ENCODE results near the gene RHO. TPM values are rescaled to one million over a fixed set of nuclear protein-coding genes. Genes with fewer than 3 reads are reported as not detected.
A peak's percentile ranks its signal among the peaks of the same experiment; 100 is the strongest.
"Not testable (repeated sequence)": the region's sequence is repeated elsewhere in the genome, so short reads cannot be mapped to it uniquely, and the experiment has no call there.

RHO gene
- total RNA-seq, 2 donors from 2014 or later, result 0.22 to 0.26 TPM

DNA sequence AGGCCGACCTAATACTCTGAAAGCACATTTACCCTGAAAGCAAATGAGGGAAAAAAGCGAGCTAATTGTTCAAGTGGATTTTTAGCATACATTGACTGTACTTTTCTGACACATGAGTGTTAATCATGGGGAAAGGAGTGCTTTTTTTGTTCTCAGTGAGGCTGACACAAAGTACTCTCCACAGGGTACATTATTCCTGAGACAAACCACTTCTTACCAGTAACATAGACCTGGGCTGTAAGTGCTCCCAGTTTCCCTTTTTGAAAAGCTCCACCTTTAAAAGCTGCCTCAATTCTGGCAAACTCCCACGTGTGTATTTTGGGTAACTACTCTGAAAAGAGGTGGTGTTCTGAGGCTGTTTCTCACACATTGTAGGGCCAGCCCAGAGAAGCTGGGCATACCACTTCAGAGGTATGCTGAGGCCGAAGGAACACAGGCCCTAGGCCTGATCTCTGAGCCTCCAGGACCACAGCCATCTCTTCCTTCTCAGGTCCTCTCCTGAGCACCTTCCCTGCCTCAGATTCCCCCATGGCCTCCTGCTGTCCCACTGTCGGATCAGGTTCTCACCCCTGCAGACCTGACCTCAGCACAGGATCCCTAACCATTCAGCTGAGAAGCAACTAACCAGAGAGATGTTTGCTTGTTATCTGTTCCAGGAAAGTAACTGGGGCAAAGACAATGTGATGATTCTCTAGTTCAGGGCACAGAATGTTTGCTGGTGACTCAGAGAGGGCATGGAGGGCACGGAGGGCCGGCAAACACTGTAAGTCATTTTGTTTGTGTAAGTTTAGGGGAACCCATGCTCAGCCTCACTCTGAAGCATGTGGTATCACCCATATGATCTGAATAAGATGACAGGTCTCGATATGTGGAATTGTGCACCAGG lies 29.6 kb upstream of the RHO start:
- H3K4me1 ChIP-seq (ENCODE audit: control insufficient read depth, insufficient read depth, low read length); H3K27ac ChIP-seq (ENCODE audit: low read depth, low read length); H3K27me3 Mint-ChIP-seq (ENCODE audit: insufficient read depth); H3K4me3 Mint-ChIP-seq; H3K4me3 ChIP-seq (ENCODE audit: low read length); H3K9ac ChIP-seq (ENCODE audit: extremely low read depth, low read length, poor library complexity, severe bottlenecking); DNase-seq; H3K9me3 ChIP-seq (ENCODE audit: control insufficient read depth, low read length); H3K9me3 Mint-ChIP-seq; H3K27me3 ChIP-seq (ENCODE audit: control insufficient read depth, insufficient read depth, low read length, poor library complexity, severe bottlenecking): not testable (repeated sequence)
- peaks cover 32% of the 10 kb centered on the region for H3K36me3 Mint-ChIP-seq (ENCODE audit: low read depth)
- H3K36me3 ChIP-seq (ENCODE audit: control insufficient read depth, insufficient read depth, low read length), result peaks cover 36% of the 10 kb centered on the region
- WGBS, 2 experiments (ENCODE audit: insufficient coverage in 1 of 2, insufficient read length in 1 of 2), result 71 to 86% methylated on average over 2 to 5 of the region's 8 CpGs
- peaks cover 31% of the 10 kb centered on the region for H3K4me1 Mint-ChIP-seq
- H3K27ac Mint-ChIP-seq, result peak overlapping the region; percentile 66

GRCh38 chr3:129499604-129500333 lies 28.7 kb upstream of the RHO start:
- 96 to 100% methylated on average over 9 to 13 of the region's 14 CpGs for WGBS, 2 experiments (ENCODE audit: insufficient coverage in 1 of 2, insufficient read length in 1 of 2)
- H3K36me3 Mint-ChIP-seq (ENCODE audit: low read depth), result peaks cover 33% of the 10 kb centered on the region
- H3K4me3 Mint-ChIP-seq; H3K4me3 ChIP-seq (ENCODE audit: low read length); H3K27ac Mint-ChIP-seq; H3K9ac ChIP-seq (ENCODE audit: extremely low read depth, low read length, poor library complexity, severe bottlenecking); H3K9me3 Mint-ChIP-seq; H3K4me1 ChIP-seq (ENCODE audit: control insufficient read depth, insufficient read depth, low read length); H3K27ac ChIP-seq (ENCODE audit: low read depth, low read length); H3K9me3 ChIP-seq (ENCODE audit: control insufficient read depth, low read length); DNase-seq; H3K27me3 ChIP-seq (ENCODE audit: control insufficient read depth, insufficient read depth, low read length, poor library complexity, severe bottlenecking); H3K27me3 Mint-ChIP-seq (ENCODE audit: insufficient read depth): not testable (repeated sequence)
- H3K36me3 ChIP-seq (ENCODE audit: control insufficient read depth, insufficient read depth, low read length), result peaks cover 45% of the 10 kb centered on the region
- peaks cover 23% of the 10 kb centered on the region for H3K4me1 Mint-ChIP-seq

GRCh38 chr3:129500334-129500658 lies 28.1 kb upstream of the RHO start:
- DNase-seq, result no peak
- TF ChIP-seq, protein P1, sequence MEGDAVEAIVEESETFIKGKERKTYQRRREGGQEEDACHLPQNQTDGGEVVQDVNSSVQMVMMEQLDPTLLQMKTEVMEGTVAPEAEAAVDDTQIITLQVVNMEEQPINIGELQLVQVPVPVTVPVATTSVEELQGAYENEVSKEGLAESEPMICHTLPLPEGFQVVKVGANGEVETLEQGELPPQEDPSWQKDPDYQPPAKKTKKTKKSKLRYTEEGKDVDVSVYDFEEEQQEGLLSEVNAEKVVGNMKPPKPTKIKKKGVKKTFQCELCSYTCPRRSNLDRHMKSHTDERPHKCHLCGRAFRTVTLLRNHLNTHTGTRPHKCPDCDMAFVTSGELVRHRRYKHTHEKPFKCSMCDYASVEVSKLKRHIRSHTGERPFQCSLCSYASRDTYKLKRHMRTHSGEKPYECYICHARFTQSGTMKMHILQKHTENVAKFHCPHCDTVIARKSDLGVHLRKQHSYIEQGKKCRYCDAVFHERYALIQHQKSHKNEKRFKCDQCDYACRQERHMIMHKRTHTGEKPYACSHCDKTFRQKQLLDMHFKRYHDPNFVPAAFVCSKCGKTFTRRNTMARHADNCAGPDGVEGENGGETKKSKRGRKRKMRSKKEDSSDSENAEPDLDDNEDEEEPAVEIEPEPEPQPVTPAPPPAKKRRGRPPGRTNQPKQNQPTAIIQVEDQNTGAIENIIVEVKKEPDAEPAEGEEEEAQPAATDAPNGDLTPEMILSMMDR (conservative IDR thresholded peaks at IDR 0.05), result no peak
- H3K9me3 Mint-ChIP-seq, result no peaks in the 10 kb centered on the region
- H3K27ac Mint-ChIP-seq, result no peak overlapping the region
- Histone ChIP-seq H3K4me1 (ENCODE audit: control insufficient read depth, insufficient read depth, low read length) (peaks cover 3% of the 10 kb centered on the region), H3K36me3 (ENCODE audit: control insufficient read depth, insufficient read depth, low read length) (peaks cover 45% of the 10 kb centered on the region), H3K27ac (ENCODE audit: low read depth, low read length) (no peak overlapping the region), H3K27me3 (ENCODE audit: control insufficient read depth, insufficient read depth, low read length, poor library complexity, severe bottlenecking) (no peaks in the 10 kb centered on the region), H3K9ac (ENCODE audit: extremely low read depth, low read length, poor library complexity, severe bottlenecking) (no peak overlapping the region), H3K9me3 (ENCODE audit: control insufficient read depth, low read length) (no peaks in the 10 kb centered on the region), H3K4me3 (ENCODE audit: low read length) (no peak overlapping the region)
- peaks cover 18% of the 10 kb centered on the region for H3K4me1 Mint-ChIP-seq
- 96 to 98% methylated on average over 5 of the region's 5 CpGs for WGBS, 2 experiments (ENCODE audit: insufficient coverage in 1 of 2, insufficient read length in 1 of 2)
- peaks cover 38% of the 10 kb centered on the region for H3K36me3 Mint-ChIP-seq (ENCODE audit: low read depth)
- H3K27me3 Mint-ChIP-seq (ENCODE audit: insufficient read depth), result no peaks in the 10 kb centered on the region
- H3K4me3 Mint-ChIP-seq, result no peak overlapping the region

GRCh38 chr3:129501630-129502029 lies 26.8 kb upstream of the RHO start:
- Histone ChIP-seq H3K9me3 (ENCODE audit: control insufficient read depth, low read length) (no peaks in the 10 kb centered on the region), H3K27me3 (ENCODE audit: control insufficient read depth, insufficient read depth, low read length, poor library complexity, severe bottlenecking) (no peaks in the 10 kb centered on the region), H3K9ac (ENCODE audit: extremely low read depth, low read length, poor library complexity, severe bottlenecking) (no peak overlapping the region), H3K27ac (ENCODE audit: low read depth, low read length) (no peak overlapping the region), H3K4me1 (ENCODE audit: control insufficient read depth, insufficient read depth, low read length) (peaks cover 3% of the 10 kb centered on the region), H3K4me3 (ENCODE audit: low read length) (no peak overlapping the region), H3K36me3 (ENCODE audit: control insufficient read depth, insufficient read depth, low read length) (peaks cover 48% of the 10 kb centered on the region)
- Mint-ChIP-seq H3K27me3 (ENCODE audit: insufficient read depth) (no peaks in the 10 kb centered on the region), H3K9me3 (no peaks in the 10 kb centered on the region), H3K36me3 (ENCODE audit: low read depth) (peaks cover 37% of the 10 kb centered on the region), H3K4me1 (peaks cover 12% of the 10 kb centered on the region), H3K4me3 (no peak overlapping the region), H3K27ac (no peak overlapping the region)
- DNase-seq, result no peak
- WGBS, 2 experiments (ENCODE audit: insufficient coverage in 1 of 2, insufficient read length in 1 of 2), result 88 to 100% methylated on average over 1 to 5 of the region's 5 CpGs
- TF ChIP-seq, protein P1 (conservative IDR thresholded peaks at IDR 0.05), result no peak
